Hepatocyte (in vitro differentiated cells): ENCODE data around the gene BTBD8. TPM values are rescaled to one million over a fixed set of nuclear protein-coding genes. Genes with fewer than 3 reads are reported as not detected.

Source experiments
- DNase-seq: peaks from one replicate; pipeline ENCODE4 v3.0.0-alpha.2; 2016; ENCODE audit warnings: low spot score
- H2AFZ ChIP-seq: fragments of 200-600 bp; sonication (generic); 2 replicates; pipeline ENCODE4 v1.6.0; 2016; ENCODE audit warnings: antibody characterized with exemption, mild to moderate bottlenecking
- H3K27ac ChIP-seq: fragments of 200-600 bp; sonication (generic); 2 replicates; pipeline ENCODE4 v1.5.1; 2016; ENCODE audit warnings: mild to moderate bottlenecking
- H3K27me3 ChIP-seq: fragments of 200-600 bp; sonication (generic); 2 replicates; pipeline ENCODE4 v1.6.1; 2016
- H3K36me3 ChIP-seq: fragments of 200-600 bp; sonication (generic); replicated peaks from 2 replicates; pipeline ENCODE4 v1.5.1; 2016; ENCODE audit warnings: low read depth; ENCODE audit not compliant: insufficient read depth
- H3K4me1 ChIP-seq: fragments of 200-600 bp; sonication (generic); 2 replicates; pipeline ENCODE4 v1.5.1; 2016; ENCODE audit warnings: mild to moderate bottlenecking, moderate library complexity; ENCODE audit not compliant: insufficient read depth
- H3K4me2 ChIP-seq: fragments of 200-600 bp; sonication (generic); 2 replicates; pipeline ENCODE4 v1.6.0; 2016
- H3K4me3 ChIP-seq: fragments of 200-600 bp; sonication (generic); 2 replicates; pipeline ENCODE4 v1.5.1; 2016; ENCODE audit warnings: mild to moderate bottlenecking
- H3K79me2 ChIP-seq: fragments of 200-600 bp; sonication (generic); 2 replicates; pipeline ENCODE4 v1.6.0; 2017; ENCODE audit warnings: mild to moderate bottlenecking
- H3K9me2 ChIP-seq: fragments of 200-600 bp; sonication (generic); replicated peaks from 2 replicates; pipeline ENCODE4 v1.6.0; 2017; ENCODE audit warnings: mild to moderate bottlenecking; ENCODE audit not compliant: insufficient read depth
- H3K9me3 ChIP-seq: fragments of 200-600 bp; sonication (generic); 2 replicates; pipeline ENCODE4 v1.5.1; 2016; ENCODE audit warnings: low read depth, mild to moderate bottlenecking
- H4K20me1 ChIP-seq: fragments of 200-600 bp; sonication (generic); 2 replicates; pipeline ENCODE4 v1.6.0; 2016; ENCODE audit warnings: mild to moderate bottlenecking; ENCODE audit not compliant: insufficient read depth, poor library complexity, severe bottlenecking
- CTCF ChIP-seq: fragments of 200-600 bp; sonication (generic); IDR thresholded peaks from 2 replicates; pipeline ENCODE4 v1.5.1; 2016; ENCODE audit warnings: antibody characterized with exemption, mild to moderate bottlenecking; ENCODE audit not compliant: poor library complexity
- EZH2 ChIP-seq: fragments of 200-600 bp; sonication (generic); IDR thresholded peaks from 2 replicates; pipeline ENCODE4 v1.6.1; 2016; ENCODE audit warnings: antibody characterized with exemption, mild to moderate bottlenecking, borderline replicate concordance
- EZH2phosphoT487 ChIP-seq: fragments of 200-600 bp; sonication (generic); IDR thresholded peaks from one replicate; pipeline ENCODE4 v1.6.1; 2018; ENCODE audit warnings: antibody characterized with exemption, mild to moderate bottlenecking, low read depth, moderate library complexity; ENCODE audit not compliant: unreplicated experiment, severe bottlenecking
- WGBS: methylation state at CpG from one replicate; pipeline ENCODE4 v1.1.6; 2016; ENCODE audit warnings: low lambda C conversion rate; ENCODE audit errors: missing lambda C conversion rate; 5-methylcytosine and 5-hydroxymethylcytosine counted together
- polyA plus RNA-seq: library from polyadenylated mRNA; unstranded; fragments of >200 nt; fragmentation: Nextera tagmentation; extraction: Ambion mirVana; gene quantifications from 2 replicates; pipeline ENCODE4 v1.2.1, GENCODE V29; 2016
- total RNA-seq: library from RNA; depleted of rRNA; stranded (reverse); fragments of >200 nt; gene quantifications from 2 replicates; pipeline ENCODE4 v1.2.3, GENCODE V29; 2014

The BTBD8 gene
- total and polyA plus RNA-seq, 2 experiments from 2014 or later: 2.4 to 6.0 TPM

- H3K4me3 ChIP-seq: no peak overlapping the region
- no peaks in the 10 kb centered on the region for H3K36me3 ChIP-seq
- no peaks in the 10 kb centered on the region for H3K9me2 ChIP-seq
- H2AFZ ChIP-seq: no peak overlapping the region
- TF ChIP-seq EZH2phosphoT487: no peak
- no peak for TF ChIP-seq CTCF
- TF ChIP-seq EZH2: no peak
- H3K9me3 ChIP-seq: no peaks in the 10 kb centered on the region
- H4K20me1 ChIP-seq: no peaks in the 10 kb centered on the region
- WGBS: 92% methylated on average over 7 of the region's 7 CpGs
- H3K27me3 ChIP-seq: no peaks in the 10 kb centered on the region
- H3K4me1 ChIP-seq: no peaks in the 10 kb centered on the region
- DNase-seq: no peak
- H3K27ac ChIP-seq: no peak overlapping the region
- no peak overlapping the region for H3K4me2 ChIP-seq
- no peaks in the 10 kb centered on the region for H3K79me2 ChIP-seq
These were observed 108.5 kb downstream of the BTBD8 start for GRCh38 chr1:92188436-92189255.

GRCh38 chr1:92191726-92192125 is 111.6 kb downstream of the BTBD8 start:
- H3K4me3 ChIP-seq: no peak overlapping the region

DNA sequence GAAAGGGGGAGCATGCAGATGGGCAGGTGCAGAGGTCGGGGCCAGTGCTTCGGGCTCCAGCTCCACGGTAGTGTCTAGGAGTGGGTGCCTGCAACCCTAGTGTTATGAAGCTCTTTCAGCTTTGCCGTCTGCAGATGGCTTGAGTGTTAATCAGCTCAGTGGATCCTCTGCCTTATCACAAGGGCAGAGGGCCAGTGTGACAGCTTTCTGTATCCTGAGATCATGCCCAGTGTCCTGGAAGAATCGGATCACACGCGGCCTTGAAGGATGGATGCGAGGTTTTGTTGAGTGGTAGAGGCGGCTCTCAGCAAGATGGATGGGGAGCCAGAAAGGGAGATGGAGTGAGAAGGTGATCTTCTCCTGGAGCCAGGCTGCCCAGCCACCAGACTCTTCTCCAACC is 112.1 kb downstream of the BTBD8 start:
- Histone ChIP-seq H3K4me2 (no peak overlapping the region), H3K79me2 (no peaks in the 10 kb centered on the region), H2AFZ (no peak overlapping the region), H4K20me1 (no peaks in the 10 kb centered on the region), H3K4me1 (no peaks in the 10 kb centered on the region), H3K36me3 (no peaks in the 10 kb centered on the region), H3K9me3 (no peaks in the 10 kb centered on the region), H3K4me3 (no peak overlapping the region), H3K9me2 (no peaks in the 10 kb centered on the region), H3K27ac (no peak overlapping the region), H3K27me3 (no peaks in the 10 kb centered on the region)
- 91% methylated on average over 9 of the region's 9 CpGs for WGBS
- no peak for DNase-seq
- TF ChIP-seq CTCF (no peak), EZH2phosphoT487 (no peak), EZH2 (no peak)

More at GRCh38 chr1:92191726-92192125, 111.6 kb downstream of the BTBD8 start:
- H4K20me1 ChIP-seq: no peaks in the 10 kb centered on the region
- DNase-seq: no peak
- no peaks in the 10 kb centered on the region for H3K79me2 ChIP-seq
- no peaks in the 10 kb centered on the region for H3K27me3 ChIP-seq
- no peak overlapping the region for H2AFZ ChIP-seq
- WGBS: 53% methylated on average over 2 of the region's 2 CpGs
- no peaks in the 10 kb centered on the region for H3K4me1 ChIP-seq
- H3K27ac ChIP-seq: no peak overlapping the region
- no peaks in the 10 kb centered on the region for H3K36me3 ChIP-seq
- no peak for TF ChIP-seq CTCF
- TF ChIP-seq EZH2phosphoT487: no peak
- TF ChIP-seq EZH2: no peak
- no peaks in the 10 kb centered on the region for H3K9me2 ChIP-seq
- H3K4me2 ChIP-seq: no peak overlapping the region
- H3K9me3 ChIP-seq: no peaks in the 10 kb centered on the region
